Ovary (tissue), 3 donors: ENCODE results near the gene DOCK1.

Experiments
- EP300 ChIP-seq: sonication (generic); formaldehyde crosslinking; IDR thresholded peaks from one replicate; pipeline ENCODE4 v1.6.1; 2017; ENCODE audit warnings: antibody characterized with exemption
- POLR2A ChIP-seq: fragments of 450-650 bp; IDR thresholded peaks from one replicate; pipeline ENCODE4 v1.6.1; 2017; ENCODE audit warnings: antibody characterized with exemption, mild to moderate bottlenecking, moderate library complexity
- TF ChIP-seq, protein P1 (sequence below), 3 donors: fragments of 450-650 bp in 2 of 3; fragments of 200-600 bp in 1 of 3; IDR thresholded peaks; one replicate each; pipeline versions ENCODE4 v1.5.1 to v1.8.0; 2016 to 2022; ENCODE audit warnings: antibody characterized with exemption in 3 of 3, mild to moderate bottlenecking in 1 of 3
- donor health status: DM: no; HTN: no; CAD: no.

DNA sequence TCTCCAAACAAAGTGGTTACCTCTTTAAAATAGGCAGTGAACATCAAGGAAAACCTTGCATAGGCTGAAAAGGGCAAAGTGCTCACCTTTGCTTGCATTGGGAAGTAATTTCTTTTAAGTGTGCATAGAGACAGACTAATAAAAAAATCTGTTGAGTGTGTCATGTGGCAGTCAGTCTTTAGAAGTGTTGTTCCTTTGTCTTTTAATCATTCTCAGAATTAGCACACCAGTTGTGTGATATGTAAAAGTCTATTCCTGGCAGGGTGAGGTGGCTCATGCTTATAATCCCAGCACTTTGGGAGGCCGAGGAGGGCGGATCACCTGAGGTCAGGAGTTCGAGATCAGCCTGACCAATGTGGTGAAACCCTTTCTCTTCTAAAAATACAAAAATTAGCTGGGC, 174.2 kb downstream of the DOCK1 start:
- TF ChIP-seq, protein P1, sequence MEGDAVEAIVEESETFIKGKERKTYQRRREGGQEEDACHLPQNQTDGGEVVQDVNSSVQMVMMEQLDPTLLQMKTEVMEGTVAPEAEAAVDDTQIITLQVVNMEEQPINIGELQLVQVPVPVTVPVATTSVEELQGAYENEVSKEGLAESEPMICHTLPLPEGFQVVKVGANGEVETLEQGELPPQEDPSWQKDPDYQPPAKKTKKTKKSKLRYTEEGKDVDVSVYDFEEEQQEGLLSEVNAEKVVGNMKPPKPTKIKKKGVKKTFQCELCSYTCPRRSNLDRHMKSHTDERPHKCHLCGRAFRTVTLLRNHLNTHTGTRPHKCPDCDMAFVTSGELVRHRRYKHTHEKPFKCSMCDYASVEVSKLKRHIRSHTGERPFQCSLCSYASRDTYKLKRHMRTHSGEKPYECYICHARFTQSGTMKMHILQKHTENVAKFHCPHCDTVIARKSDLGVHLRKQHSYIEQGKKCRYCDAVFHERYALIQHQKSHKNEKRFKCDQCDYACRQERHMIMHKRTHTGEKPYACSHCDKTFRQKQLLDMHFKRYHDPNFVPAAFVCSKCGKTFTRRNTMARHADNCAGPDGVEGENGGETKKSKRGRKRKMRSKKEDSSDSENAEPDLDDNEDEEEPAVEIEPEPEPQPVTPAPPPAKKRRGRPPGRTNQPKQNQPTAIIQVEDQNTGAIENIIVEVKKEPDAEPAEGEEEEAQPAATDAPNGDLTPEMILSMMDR (IDR thresholded peaks at IDR 0.05), result no peak
- no peak for TF ChIP-seq POLR2A
- TF ChIP-seq EP300, result no peak
